IMR-90 (cell line): ENCODE measurements around the gene BCAS1. TPM values are rescaled to one million over a fixed set of nuclear protein-coding genes. Genes with fewer than 3 reads are reported as not detected.

Experiments used
- ATAC-seq: fragments of 200-7000 bp; cut with Tn5 transposase; 2 replicates; pipeline ENCODE4 v1.9.1; 2020; ENCODE audit warnings: low read depth, mild to moderate bottlenecking, moderate library complexity
- BruUV-seq: library from RNA; stranded (reverse); fragments of 400-500 nt; replicated peaks from 2 replicates; lab custom pipeline; 2021; lab: Mats Ljungman, UMichigan
- CTCF ChIA-PET: fragments of 300-600 bp; formaldehyde crosslinking; extraction: SDS; loops from one replicate; lab custom pipeline; 2021; ENCODE audit warnings: antibody characterized with exemption; lab: Yijun Ruan, JAX
- POLR2A ChIA-PET: fragments of 300-600 bp; sonication (Branson Sonifier 250); formaldehyde crosslinking; loops from one replicate; lab custom pipeline; 2022; ENCODE audit warnings: antibody characterized with exemption; ENCODE audit not compliant: unreplicated experiment; lab: Charles Lee
- DNase-seq: peaks from one replicate; pipeline ENCODE4 v3.0.0; 2013
- H2AFZ ChIP-seq: replicated peaks from 2 replicates; pipeline ENCODE3; 2013; ENCODE audit warnings: low read length, mild to moderate bottlenecking; ENCODE audit not compliant: poor library complexity
- H2AK5ac ChIP-seq: 2 replicates; pipeline ENCODE4 v1.6.1; 2013; ENCODE audit warnings: low read depth, low read length, inconsistent platforms
- H2AK9ac ChIP-seq: replicated peaks from 2 replicates; pipeline ENCODE3; 2013; ENCODE audit warnings: mild to moderate bottlenecking, low read depth, low read length, moderate library complexity; ENCODE audit not compliant: poor library complexity
- H2BK120ac ChIP-seq: 2 replicates; pipeline ENCODE4 v1.6.1; 2013; ENCODE audit warnings: low read depth, low read length, inconsistent platforms
- H2BK15ac ChIP-seq: 3 replicates; pipeline ENCODE4 v1.6.1; 2013; ENCODE audit warnings: low read depth, low read length, inconsistent platforms
- H2BK20ac ChIP-seq: 2 replicates; pipeline ENCODE4 v1.6.1; 2013; ENCODE audit warnings: low read depth, mild to moderate bottlenecking, inconsistent platforms, low read length, moderate library complexity
- H2BK5ac ChIP-seq: 2 replicates; pipeline ENCODE4 v1.6.1; 2013; ENCODE audit warnings: mild to moderate bottlenecking, low read depth, low read length, inconsistent platforms; ENCODE audit not compliant: poor library complexity, severe bottlenecking
- H3K14ac ChIP-seq: replicated peaks from 2 replicates; pipeline ENCODE4 v1.6.1; 2013; ENCODE audit warnings: low read depth, low read length, inconsistent platforms
- H3K18ac ChIP-seq: 2 replicates; pipeline ENCODE4 v1.6.1; 2013; ENCODE audit warnings: low read depth, low read length, control low read depth
- H3K23ac ChIP-seq: 2 replicates; pipeline ENCODE4 v1.6.1; 2013; ENCODE audit warnings: low read depth, low read length, inconsistent platforms
- H3K27ac ChIP-seq: 2 replicates; pipeline ENCODE4 v1.5.1; 2013; ENCODE audit warnings: mild to moderate bottlenecking, control low read depth, low read length; ENCODE audit not compliant: insufficient read depth
- H3K27me3 ChIP-seq: 2 replicates; pipeline ENCODE4 v1.6.1; 2013; ENCODE audit warnings: low read length; ENCODE audit not compliant: control insufficient read depth, insufficient read depth
- H3K36me3 ChIP-seq: 2 replicates; pipeline ENCODE4 v1.6.1; 2013; ENCODE audit warnings: low read length, mixed read lengths; ENCODE audit not compliant: control insufficient read depth, insufficient read depth
- H3K4ac ChIP-seq: 2 replicates; pipeline ENCODE4 v1.6.1; 2013; ENCODE audit warnings: low read depth, low read length, inconsistent platforms
- H3K4me1 ChIP-seq: 2 replicates; pipeline ENCODE4 v1.6.1; 2013; ENCODE audit warnings: low read length, mixed read lengths; ENCODE audit not compliant: control insufficient read depth, insufficient read depth
- H3K4me2 ChIP-seq: 2 replicates; pipeline ENCODE4 v1.6.1; 2013; ENCODE audit warnings: low read depth, mild to moderate bottlenecking, control low read depth, low read length, moderate library complexity
- H3K4me3 ChIP-seq: 2 replicates; pipeline ENCODE4 v1.5.1; 2013; ENCODE audit warnings: low read depth, mild to moderate bottlenecking, control low read depth, low read length, moderate library complexity; ENCODE audit not compliant: insufficient read depth
- H3K56ac ChIP-seq: 2 replicates; pipeline ENCODE4 v1.6.1; 2013; ENCODE audit warnings: low read length, inconsistent platforms; ENCODE audit not compliant: insufficient read depth; ENCODE audit errors: extremely low read depth
- H3K79me1 ChIP-seq, 2 experiments: 2 replicates each; pipeline ENCODE4 v1.6.1; 2013; ENCODE audit warnings: low read length in 2 of 2, inconsistent platforms in 1 of 2, low read depth in 1 of 2
- H3K9ac ChIP-seq: 2 replicates; pipeline ENCODE4 v1.6.1; 2013; ENCODE audit warnings: low read depth, low read length, control low read depth
- H3K9me1 ChIP-seq: 2 replicates; pipeline ENCODE4 v1.6.1; 2013; ENCODE audit warnings: low read length, inconsistent platforms; ENCODE audit not compliant: insufficient read depth
- H3K9me3 ChIP-seq: 2 replicates; pipeline ENCODE4 v1.6.1; 2013; ENCODE audit warnings: low read length; ENCODE audit not compliant: control insufficient read depth, insufficient read depth
- H4K20me1 ChIP-seq: 2 replicates; pipeline ENCODE4 v1.6.1; 2013; ENCODE audit warnings: low read length, inconsistent platforms; ENCODE audit not compliant: insufficient read depth
- H4K5ac ChIP-seq: 2 replicates; pipeline ENCODE4 v1.6.1; 2013; ENCODE audit warnings: mild to moderate bottlenecking, low read depth, low read length, control low read depth
- H4K8ac ChIP-seq, 2 experiments: 2 replicates each; pipeline ENCODE4 v1.6.1; 2013; ENCODE audit warnings: low read depth in 2 of 2, low read length in 2 of 2, control low read depth in 1 of 2, inconsistent platforms in 1 of 2
- H4K91ac ChIP-seq: 2 replicates; pipeline ENCODE4 v1.6.1; 2013; ENCODE audit warnings: low read depth, low read length, inconsistent platforms; ENCODE audit not compliant: insufficient read depth
- BHLHE40 ChIP-seq: fragments of 150-350 bp; IDR thresholded peaks from 2 replicates; pipeline ENCODE4 v1.6.1; 2016; ENCODE audit warnings: mild to moderate bottlenecking, low read depth, low read length
- CEBPB ChIP-seq: IDR thresholded peaks from 2 replicates; pipeline ENCODE4 v1.6.1; 2012; ENCODE audit warnings: low read depth, low read length, improper control_type of control experiment
- CHD1 ChIP-seq: IDR thresholded peaks from 2 replicates; pipeline ENCODE4 v1.6.1; 2012; ENCODE audit warnings: low read depth, low read length, improper control_type of control experiment
- CTCF ChIP-seq: conservative IDR thresholded peaks from 2 replicates; pipeline ENCODE4 v1.5.1; 2012; ENCODE audit warnings: mild to moderate bottlenecking, low read depth, low read length, improper control_type of control experiment
- ELK1 ChIP-seq: fragments of 150-350 bp; IDR thresholded peaks from 2 replicates; pipeline ENCODE4 v1.6.1; 2016; ENCODE audit warnings: low read depth, mild to moderate bottlenecking, low read length, moderate library complexity, borderline replicate concordance
- FOS ChIP-seq: fragments of 150-350 bp; IDR thresholded peaks from 2 replicates; pipeline ENCODE4 v1.6.1; 2016; ENCODE audit warnings: low read depth, low read length
- MAFK ChIP-seq: IDR thresholded peaks from 2 replicates; pipeline ENCODE4 v1.6.1; 2012; ENCODE audit warnings: low read depth, low read length, improper control_type of control experiment
- MAZ ChIP-seq: IDR thresholded peaks from 2 replicates; pipeline ENCODE4 v1.6.1; 2012; ENCODE audit warnings: low read depth, mild to moderate bottlenecking, low read length, improper control_type of control experiment, moderate library complexity, borderline replicate concordance
- MXI1 ChIP-seq: IDR thresholded peaks from 2 replicates; pipeline ENCODE4 v1.6.1; 2012; ENCODE audit warnings: low read depth, mild to moderate bottlenecking, low read length, moderate library complexity, borderline replicate concordance
- NFE2L2 ChIP-seq: fragments of 150-350 bp; IDR thresholded peaks from 2 replicates; pipeline ENCODE4 v1.6.1; 2016; ENCODE audit warnings: low read depth, mild to moderate bottlenecking, low read length
- POLR2A ChIP-seq: IDR thresholded peaks from 2 replicates; pipeline ENCODE4 v1.6.1; 2012; ENCODE audit warnings: mild to moderate bottlenecking, low read depth, low read length
- RCOR1 ChIP-seq: IDR thresholded peaks from 2 replicates; pipeline ENCODE4 v1.6.1; 2012; ENCODE audit warnings: mild to moderate bottlenecking, low read length, improper control_type of control experiment; ENCODE audit not compliant: insufficient replicate concordance
- RFX5 ChIP-seq: IDR thresholded peaks from 2 replicates; pipeline ENCODE4 v1.8.0; 2012; ENCODE audit warnings: low read depth, mild to moderate bottlenecking, low read length, moderate library complexity
- SMC3 ChIP-seq: fragments of 150-350 bp; IDR thresholded peaks from 2 replicates; pipeline ENCODE4 v1.6.1; 2016; ENCODE audit warnings: low read depth, mild to moderate bottlenecking, antibody characterized with exemption, low read length, moderate library complexity
- USF2 ChIP-seq: fragments of 150-350 bp; IDR thresholded peaks from 2 replicates; pipeline ENCODE4 v1.6.1; 2017; ENCODE audit warnings: mild to moderate bottlenecking, antibody characterized with exemption, low read length, low read depth
- WGBS, 2 experiments: methylation state at CpG; one replicate each; pipeline versions ENCODE4 v1.1.5 to v1.1.7; 2013; ENCODE audit warnings: missing lambda C conversion rate in 2 of 2; ENCODE audit not compliant: insufficient read length in 1 of 2; ENCODE audit errors: extremely low coverage in 2 of 2; 5-methylcytosine and 5-hydroxymethylcytosine counted together
- dilution Hi-C: fragments of 300-500 bp; cut with HindIII; formaldehyde crosslinking; loops from one replicate; pipeline ENCODE4 v1.14.3; 2018; ENCODE audit warnings: low sequenced_read_pairs; ENCODE audit not compliant: unreplicated experiment
- in situ Hi-C: fragments of 300-500 bp; cut with MboI; formaldehyde crosslinking; loops from 3 replicates; pipeline ENCODE4 v1.14.3; 2019; ENCODE audit warnings: low sequenced_read_pairs, inconsistent platforms, mixed read lengths
- intact Hi-C: fragments of 100-400 bp; cut with micrococcal nuclease; formaldehyde crosslinking; loops from 2 replicates; pipeline ENCODE4 v1.10.0; 2022
- polyA plus RNA-seq, 3 experiments: library from polyadenylated mRNA; depleted of rRNA; stranded (reverse); fragments of >200 nt; gene quantifications; 2 replicates each; pipeline ENCODE4 v1.2.3, GENCODE V29; 2012; ENCODE audit warnings: low replicate concordance in 1 of 3
- total RNA-seq: library from RNA; depleted of rRNA; stranded (reverse); fragments of >200 nt; gene quantifications from 2 replicates; pipeline ENCODE4 v1.2.3, GENCODE V29; 2012

The BCAS1 gene
- total and polyA plus RNA-seq, 2 of the 4 experiments (the other 2 are of a cell fraction), result under 0.01 TPM; not detected in 1

- no peak overlapping the region for H3K4me3 ChIP-seq
- peak overlapping the region; percentile 15; the same call in 1 of the 2 replicates for H4K91ac ChIP-seq
- no peak for ATAC-seq
- CTCF ChIA-PET, result no interaction called here
- TF ChIP-seq CEBPB (no peak), MAFK (no peak), NFE2L2 (no peak), SMC3 (no peak), RFX5 (no peak), CTCF (no peak), CHD1 (no peak), POLR2A (no peak), FOS (no peak), BHLHE40 (no peak), ELK1 (no peak), RCOR1 (no peak), MXI1 (no peak), USF2 (no peak), MAZ (no peak)
- in situ Hi-C loops, result no loop called here
- H2BK5ac ChIP-seq, result no peak overlapping the region
- H3K14ac ChIP-seq, result 0 out of 2 replicates have a peak overlapping the region, but pooled peaks have one; percentile 38
- no peak overlapping the region for H4K8ac ChIP-seq
- POLR2A ChIA-PET, result no interaction called here
- H2BK15ac ChIP-seq, result peak overlapping the region; percentile 51; the same call in 1 of the 3 replicates
- H2AK9ac ChIP-seq, result no peak overlapping the region
- peak overlapping the region; percentile 36 for H2AK5ac ChIP-seq
- 0 out of 2 replicates have a peak overlapping the region, but pooled peaks have one; percentile 9 for H2BK120ac ChIP-seq
- no peak overlapping the region for H3K9ac ChIP-seq
- no peak for DNase-seq
- no peak overlapping the region for H4K5ac ChIP-seq
- H3K4ac ChIP-seq, result peak overlapping the region; percentile 8; the same call in 1 of the 2 replicates
- WGBS, 2 experiments, result 89% methylated on average over 6 of the region's 13 CpGs; no CpG with 5 or more reads in 1 of the 2 experiments
- no peak overlapping the region for H2AFZ ChIP-seq
- peaks cover 0 to 13% of the 10 kb centered on the region in 2 experiments; a peak in 1 of 4 replicates for H3K79me1 ChIP-seq
- H3K56ac ChIP-seq, result no peak overlapping the region
- dilution Hi-C loops, result no loop called here
- no peaks in the 10 kb centered on the region for H3K27me3 ChIP-seq
- H3K23ac ChIP-seq, result no peak overlapping the region
- H3K4me1 ChIP-seq, result peaks cover 18% of the 10 kb centered on the region
- H4K20me1 ChIP-seq, result no peaks in the 10 kb centered on the region
- no TSS peak for BruUV-seq
- no peak overlapping the region for H3K27ac ChIP-seq
- H3K4me2 ChIP-seq, result no peak overlapping the region
- H3K9me1 ChIP-seq, result peaks cover 12% of the 10 kb centered on the region
- H2BK20ac ChIP-seq, result peak overlapping the region; percentile 49; the same call in 1 of the 2 replicates
- H3K9me3 ChIP-seq, result no peaks in the 10 kb centered on the region
- intact Hi-C loops, result no loop called here
- no peak overlapping the region for H3K18ac ChIP-seq
- no peaks in the 10 kb centered on the region for H3K36me3 ChIP-seq
Observed at GRCh38 chr20:53910351-53911002, 159.9 kb downstream of the BCAS1 start.
